ENCODE data around the gene ITGB1BP1.

- no peak for TF ChIP-seq ZNF561 (CRISPR knock-in tag; conservative IDR thresholded peaks at IDR 0.05)
- no peak for TF ChIP-seq EZH2 (IDR thresholded peaks at IDR 0.05; ENCODE audit: borderline replicate concordance, low read depth, low read length)
- no peak for TF ChIP-seq TEAD4 (IDR thresholded peaks at IDR 0.05; ENCODE audit: low read length)
- no peak for TF ChIP-seq TEAD4 (CRISPR knock-in tag; IDR thresholded peaks at IDR 0.05; ENCODE audit: borderline replicate concordance)
Observed at GRCh38 chr2:9462886-9463697, 39.8 kb upstream of the ITGB1BP1 start.
